ENCODE results near the gene CEP85L.

The CEP85L gene

GRCh38 chr6:118659513-118660217, 8.3 kb upstream of the CEP85L start:
- no peak for DNase-seq

DNA sequence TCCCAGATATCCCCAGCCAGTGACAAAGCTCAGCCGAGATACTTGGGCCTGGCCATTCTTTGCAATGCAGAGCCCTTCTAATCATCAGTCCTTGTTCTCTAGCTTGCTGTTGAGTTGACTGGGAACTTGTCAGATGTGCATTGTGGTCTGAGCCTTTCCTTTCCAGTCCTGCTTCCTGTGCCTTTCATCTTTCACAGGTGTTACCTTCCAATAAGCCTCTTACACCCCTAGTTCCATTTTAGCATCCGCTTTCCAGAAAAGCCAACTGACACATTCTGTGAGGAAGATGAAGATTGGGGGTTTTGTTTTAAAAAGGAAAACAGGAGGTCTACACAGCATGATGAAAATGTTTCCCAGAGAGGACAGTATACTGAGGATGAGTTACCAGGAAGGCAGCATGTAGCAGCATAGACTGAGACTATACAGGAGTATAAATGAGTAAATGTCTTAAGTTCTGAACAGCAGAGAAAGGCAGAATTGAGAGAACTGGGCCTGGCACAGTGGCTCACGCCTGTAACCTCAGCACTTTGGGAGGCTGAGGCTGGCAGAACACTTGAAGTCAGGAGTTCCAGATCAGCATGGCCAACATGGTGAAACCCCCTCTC, 5.6 kb upstream of the CEP85L start:
- DNase-seq = no peak

DNA sequence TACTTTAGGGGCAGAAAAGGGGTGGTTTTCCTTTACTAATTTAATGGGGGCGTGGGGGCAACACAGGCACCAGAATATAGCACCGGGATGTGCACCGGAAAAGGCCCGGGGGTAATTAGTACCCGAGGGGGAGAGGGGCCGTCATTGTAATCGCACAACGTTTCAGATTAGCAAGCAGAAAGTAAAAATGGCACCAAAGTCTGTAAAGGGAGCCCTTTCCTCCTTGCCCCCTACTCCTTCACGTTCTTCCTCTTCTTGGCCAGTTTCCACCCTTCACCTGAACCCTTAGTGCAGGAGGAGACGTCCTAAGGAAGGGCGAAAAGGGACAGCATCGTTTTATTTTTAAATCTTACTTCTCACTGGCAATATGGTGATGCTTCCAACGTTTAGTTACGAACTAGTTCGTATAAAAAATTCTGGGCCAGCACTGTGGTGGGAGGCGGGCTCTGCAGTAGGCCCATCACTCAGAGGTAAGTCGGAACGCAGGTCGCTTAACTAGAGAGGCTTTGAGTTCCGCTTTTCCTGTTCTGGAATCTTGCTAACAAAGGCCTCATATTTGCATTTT, 742 bp upstream of the CEP85L start:
- no peak for DNase-seq

- peak; percentile 49 for DNase-seq
Measured at GRCh38 chr6:118650582-118651281, 659 bp downstream of the CEP85L start.

DNA sequence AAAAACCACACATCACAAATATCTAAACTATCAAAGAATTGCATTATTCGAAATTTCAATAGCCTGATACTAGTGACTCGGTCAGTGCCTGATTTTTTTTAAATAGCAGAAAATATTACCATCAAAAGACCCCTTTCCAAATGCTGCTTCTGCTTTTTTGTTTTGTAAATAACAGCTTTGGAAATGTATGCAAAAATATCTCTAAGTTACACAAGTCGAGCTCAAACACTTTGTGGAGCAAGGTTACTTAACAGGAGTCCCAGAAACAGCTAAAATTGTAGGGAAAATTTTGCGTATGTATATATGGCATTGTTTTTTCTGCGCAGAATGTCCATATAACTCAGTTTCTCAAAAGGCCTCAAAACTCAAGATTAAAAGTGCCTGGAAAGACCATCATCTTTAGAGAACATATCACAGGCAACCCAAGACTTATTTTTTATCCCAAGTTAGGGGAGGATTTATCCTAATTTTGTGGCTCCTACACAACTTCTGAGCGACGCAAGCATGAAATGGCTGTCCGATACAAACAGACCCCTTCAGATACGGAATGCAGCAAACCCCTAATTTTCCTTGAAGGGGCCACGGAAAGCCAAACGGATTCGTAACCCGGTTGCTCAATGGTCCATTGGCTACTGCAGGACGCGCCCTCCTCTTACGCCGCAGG, 1.3 kb downstream of the CEP85L start:
- no peak for DNase-seq

- DNase-seq = no peak
Measured at GRCh38 chr6:118648866-118649554, 2.4 kb downstream of the CEP85L start.

- DNase-seq = no peak
Measured at GRCh38 chr6:118646977-118647376, 4.4 kb downstream of the CEP85L start.

GRCh38 chr6:118645395-118645794, 6.0 kb downstream of the CEP85L start:
- no peak for DNase-seq

DNA sequence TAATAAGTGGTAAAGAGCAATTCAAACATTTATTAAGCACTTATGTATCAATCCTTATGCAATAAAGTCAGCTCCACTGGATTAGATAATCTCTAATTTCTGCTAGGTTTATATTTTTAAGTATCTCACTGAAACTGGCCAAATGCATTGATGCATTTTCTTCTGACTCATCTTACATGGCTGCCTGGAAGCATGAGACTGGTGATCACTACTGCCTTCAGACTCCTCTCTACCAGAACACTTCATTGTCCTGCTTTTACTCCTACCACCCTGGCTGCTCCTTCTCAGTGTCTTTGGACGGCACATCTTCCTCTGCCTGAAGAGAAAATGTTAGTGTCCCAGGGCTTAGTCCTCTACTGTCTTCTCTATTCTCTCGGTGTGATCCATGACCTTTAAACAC, 7.4 kb downstream of the CEP85L start:
- DNase-seq = no peak

DNA sequence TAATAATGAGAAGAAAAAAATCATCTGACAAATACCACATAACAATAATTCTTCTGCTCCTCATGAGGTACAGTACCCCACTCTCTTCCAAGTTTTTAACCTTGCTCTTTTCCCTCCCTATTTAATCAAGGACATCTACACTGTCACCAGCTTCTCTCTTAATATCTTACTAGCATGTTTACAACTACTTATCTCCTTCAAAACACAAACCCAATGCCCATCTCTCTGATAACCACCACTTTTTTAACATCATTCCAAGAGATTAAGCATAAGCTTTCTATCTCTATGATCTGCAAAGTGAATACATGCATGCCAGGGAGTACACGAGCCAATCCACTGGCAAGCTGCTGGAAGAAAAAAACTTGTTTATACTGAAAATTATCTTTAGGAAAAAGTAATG, 10.3 kb downstream of the CEP85L start:
- no peak for DNase-seq

DNA sequence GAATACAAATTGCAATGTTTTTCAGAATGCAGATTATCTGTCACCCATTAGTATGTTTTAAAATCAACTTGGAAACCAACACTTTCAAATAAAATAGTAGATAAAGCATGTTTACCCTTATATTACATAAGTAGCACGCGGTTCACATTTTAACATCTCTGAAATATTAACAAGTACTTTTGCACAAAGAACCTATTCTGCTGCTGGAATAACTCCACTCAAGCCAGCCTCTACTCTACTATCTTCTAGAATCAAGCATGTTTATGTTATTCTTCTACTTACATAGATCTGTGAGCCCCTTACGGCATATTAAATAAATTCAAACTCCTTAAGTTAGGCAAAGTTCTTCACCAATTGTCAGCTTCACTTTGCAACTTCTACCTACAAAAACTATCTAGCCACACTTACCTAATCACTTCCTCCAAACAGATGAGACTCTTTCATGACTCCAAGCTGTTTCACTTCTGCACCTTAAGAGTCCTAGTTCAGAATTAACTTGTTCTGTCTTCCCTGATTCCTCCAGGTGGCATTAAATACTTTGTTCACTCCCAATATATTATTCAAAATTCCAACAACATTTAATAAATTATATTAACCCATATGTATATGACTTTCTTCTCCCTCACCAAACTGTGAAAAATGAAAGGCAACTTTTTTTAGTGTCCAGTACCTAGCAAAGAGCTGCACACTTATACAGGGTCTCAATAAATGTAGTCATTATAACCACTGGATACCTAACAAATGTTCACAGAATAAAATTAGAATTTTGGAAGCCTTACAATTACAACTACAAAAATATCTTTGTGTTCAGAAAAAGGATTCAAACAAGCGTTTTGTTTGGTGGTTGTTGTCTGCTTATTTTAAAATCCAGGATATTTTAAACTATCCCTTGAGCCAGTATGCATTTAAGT, 12.1 kb downstream of the CEP85L start:
- no peak for DNase-seq

- DNase-seq = no peak
Measured at GRCh38 chr6:118638288-118638687, 13.1 kb downstream of the CEP85L start.

- no peak for DNase-seq
Measured at GRCh38 chr6:118635909-118636735, 15.3 kb downstream of the CEP85L start.

- DNase-seq = peak; percentile 11
Measured at GRCh38 chr6:118632359-118632758, 19.0 kb downstream of the CEP85L start.

- DNase-seq = no peak
Measured at GRCh38 chr6:118630923-118631322, 20.5 kb downstream of the CEP85L start.

DNA sequence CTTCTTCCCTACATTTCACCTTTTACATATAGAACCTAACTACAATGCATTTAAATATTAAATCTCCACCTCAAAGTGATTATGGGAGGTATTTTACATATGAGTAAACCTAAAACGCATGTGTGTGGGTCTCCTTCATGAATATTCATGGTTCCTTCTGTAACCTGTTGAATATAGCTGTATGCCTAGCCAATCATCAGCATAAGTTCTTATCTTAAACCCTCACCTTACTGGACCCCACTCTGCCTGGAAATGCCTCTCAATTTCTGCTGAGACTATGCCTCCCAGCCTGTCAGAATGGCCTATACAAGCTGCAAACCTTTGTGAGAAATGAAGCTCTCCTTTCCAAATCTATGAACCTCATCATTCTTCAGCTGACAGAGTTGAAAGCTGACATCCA, 21.3 kb downstream of the CEP85L start:
- DNase-seq = no peak

DNA sequence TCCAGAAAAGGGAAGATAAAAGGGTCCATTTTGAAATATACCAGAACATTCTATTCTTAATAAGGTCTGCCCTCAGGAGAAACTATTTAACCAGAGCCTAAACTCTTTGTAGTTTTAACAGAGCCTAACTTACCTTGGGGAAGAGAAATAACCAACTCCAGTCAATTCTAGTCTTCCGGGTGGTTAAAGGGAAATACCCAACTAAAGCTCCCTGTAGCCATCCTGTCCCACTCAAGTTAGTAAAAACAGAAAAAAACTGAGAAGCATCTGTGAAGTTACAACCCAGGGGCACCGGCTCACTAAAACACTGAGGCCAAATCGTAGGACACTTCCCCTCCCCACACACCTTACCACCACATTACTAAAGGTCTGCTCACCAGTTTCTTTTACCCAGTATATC, 23.7 kb downstream of the CEP85L start:
- DNase-seq = no peak

DNA sequence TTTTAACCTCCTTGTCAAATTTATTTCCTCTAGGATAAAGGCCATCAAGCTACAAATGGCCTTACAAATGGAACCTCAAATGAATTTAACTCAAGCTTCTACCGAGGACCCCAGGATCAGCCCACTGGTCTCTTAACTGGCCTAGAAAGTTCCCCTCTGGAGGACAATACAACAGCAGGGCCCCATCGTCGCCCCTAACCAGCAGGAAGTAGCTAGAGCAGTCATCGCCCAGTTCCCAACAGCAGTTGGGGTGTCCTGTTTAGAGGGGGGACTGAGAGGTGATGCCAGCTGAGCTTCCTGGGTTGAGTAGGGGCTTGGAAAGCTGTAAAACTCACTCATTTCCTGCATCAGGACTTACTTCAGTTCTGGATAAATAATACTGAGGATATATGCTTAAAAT, 25.6 kb downstream of the CEP85L start:
- DNase-seq = no peak

DNA sequence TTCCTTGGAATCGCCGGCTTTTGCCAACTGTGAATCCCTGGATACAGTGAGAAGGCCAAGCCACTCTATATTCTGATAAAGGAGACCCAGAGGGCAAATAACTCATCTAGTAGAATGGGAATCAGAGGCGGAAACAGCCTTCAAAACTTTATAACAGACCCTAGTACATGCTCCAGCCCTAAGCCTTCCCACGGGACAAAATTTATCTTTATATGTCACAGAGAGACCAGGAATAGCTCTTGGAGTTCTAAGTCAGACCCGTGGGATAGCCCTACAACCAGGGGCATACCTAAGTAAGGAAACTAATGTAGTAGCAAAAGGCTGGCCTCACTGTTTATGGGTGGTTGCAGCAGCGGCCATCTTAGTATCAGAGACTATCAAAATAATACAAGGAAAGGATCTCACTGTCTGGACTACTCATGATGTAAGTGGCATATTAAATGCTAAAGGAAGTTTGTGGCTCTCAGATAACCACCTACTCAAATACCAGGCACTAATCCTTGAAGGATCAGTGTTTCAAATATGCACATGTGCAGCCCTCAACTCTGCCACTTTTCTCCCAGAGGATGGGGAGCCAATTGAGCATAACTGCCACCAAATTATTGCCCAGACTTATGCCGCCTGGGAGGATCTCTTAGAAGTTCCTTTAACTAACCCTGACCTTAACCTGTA, 29.5 kb downstream of the CEP85L start:
- DNase-seq = no peak

GRCh38 chr6:118620202-118620601, 31.2 kb downstream of the CEP85L start:
- no peak for DNase-seq
